ENCODE data around the gene ATP2C2.

- TF ChIP-seq EZH2 (IDR thresholded peaks at IDR 0.05; ENCODE audit: low read length, missing control alignments) (no peak), CTCF (conservative IDR thresholded peaks at IDR 0.05 in 1 of 2, IDR thresholded peaks at IDR 0.05 in 1 of 2; ENCODE audit: low read depth in 1 of 2, low read length in 2 of 2) (no peak)
Measured at GRCh38 chr16:84461029-84461412, 92.7 kb downstream of the ATP2C2 start.

Measured in fibroblast of lung (primary cell).